Glomerular visceral epithelial cell (primary cell): ENCODE data around the gene ABI3BP.
"Not testable (repeated sequence)": the region's sequence is repeated elsewhere in the genome, so short reads cannot be mapped to it uniquely, and the experiment has no call there.

Experiments used
- DNase-seq: peaks from one replicate; pipeline ENCODE4 v3.0.0-alpha.2; 2016; ENCODE audit errors: extremely low spot score

ABI3BP gene

DNA sequence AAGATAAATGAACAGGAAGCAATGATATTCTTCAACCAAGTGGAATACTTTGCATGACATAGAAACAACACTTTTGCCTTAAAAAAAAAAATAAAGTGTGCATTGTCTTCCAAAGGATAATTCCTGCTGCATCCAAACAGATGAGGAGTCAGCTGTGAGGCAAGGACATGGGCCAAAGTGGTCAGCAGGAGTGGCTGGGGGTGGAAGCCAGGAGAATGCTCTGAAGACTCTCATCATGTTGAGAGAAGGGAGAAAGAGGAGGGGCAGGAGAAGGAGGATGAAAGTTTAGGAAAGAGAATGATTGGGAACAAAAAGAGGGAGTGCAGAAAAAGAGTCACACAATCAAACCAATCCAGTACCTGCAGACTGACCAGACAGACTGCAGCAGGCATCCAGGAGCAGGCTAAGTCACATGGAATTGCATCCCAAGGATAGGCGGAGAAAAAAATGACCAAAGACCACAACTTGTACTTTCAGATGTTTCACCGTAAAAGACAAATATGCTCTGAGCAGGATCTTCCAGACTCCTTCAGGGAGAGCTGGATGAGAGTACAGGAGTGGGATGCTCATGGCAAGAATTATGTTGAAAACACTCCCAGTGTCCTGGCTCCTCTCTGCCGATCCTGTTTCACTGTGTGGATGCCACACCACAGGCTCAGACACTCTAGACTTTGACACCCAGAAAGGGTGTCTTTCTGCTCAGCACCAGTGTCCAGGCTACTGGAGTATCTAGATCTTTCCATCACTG, 11.9 kb downstream of the ABI3BP start:
- no peak for DNase-seq

DNA sequence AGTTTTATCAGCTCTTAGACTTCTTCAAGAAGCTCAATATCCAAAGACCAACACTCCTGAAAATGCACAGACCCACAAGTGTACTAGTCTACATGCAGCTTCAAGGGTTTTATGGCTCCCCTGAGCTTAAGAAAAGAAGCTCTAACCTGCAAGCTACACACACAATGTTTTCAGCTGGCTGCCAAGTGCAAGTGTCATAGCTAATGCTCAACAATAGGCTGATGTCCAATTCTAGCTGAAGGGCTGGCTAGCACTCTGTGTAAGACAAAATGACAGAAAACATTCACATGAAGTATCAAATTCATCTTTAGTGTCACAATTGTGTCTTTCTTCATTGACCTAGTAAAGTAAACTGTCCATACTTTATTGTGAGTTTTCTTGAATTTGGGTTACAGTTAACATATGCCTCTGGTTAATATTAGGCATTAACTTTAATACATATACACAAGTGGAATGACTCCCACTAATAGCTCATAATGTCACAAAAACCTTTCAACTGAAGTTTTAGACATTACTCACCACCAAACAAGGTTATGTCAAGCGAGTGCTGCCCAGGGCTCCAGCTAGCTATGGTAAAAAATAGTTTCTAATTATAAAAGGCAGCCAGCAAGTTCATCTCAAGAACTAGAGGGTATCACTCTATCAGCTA, 15.1 kb downstream of the ABI3BP start:
- DNase-seq = no peak

DNA sequence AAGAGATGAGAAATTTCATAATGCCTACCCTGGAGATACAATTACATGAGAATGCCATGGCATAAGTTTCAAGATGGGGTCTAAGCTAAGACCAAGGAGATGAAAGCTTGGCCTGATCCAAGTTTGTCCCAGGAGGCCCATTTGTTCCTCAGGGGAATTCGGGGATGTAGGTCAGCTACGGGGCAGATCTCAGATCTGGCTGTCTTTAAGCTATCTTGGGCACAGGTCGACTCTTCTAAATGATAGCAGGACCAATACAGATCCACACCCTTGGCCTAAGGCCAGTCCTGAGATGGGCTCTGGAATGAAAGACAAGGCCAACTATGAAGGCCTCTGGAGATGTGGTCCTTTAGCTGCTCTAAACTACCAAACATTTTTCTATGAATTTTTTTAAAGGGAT, 16.6 kb downstream of the ABI3BP start:
- no peak for DNase-seq

DNA sequence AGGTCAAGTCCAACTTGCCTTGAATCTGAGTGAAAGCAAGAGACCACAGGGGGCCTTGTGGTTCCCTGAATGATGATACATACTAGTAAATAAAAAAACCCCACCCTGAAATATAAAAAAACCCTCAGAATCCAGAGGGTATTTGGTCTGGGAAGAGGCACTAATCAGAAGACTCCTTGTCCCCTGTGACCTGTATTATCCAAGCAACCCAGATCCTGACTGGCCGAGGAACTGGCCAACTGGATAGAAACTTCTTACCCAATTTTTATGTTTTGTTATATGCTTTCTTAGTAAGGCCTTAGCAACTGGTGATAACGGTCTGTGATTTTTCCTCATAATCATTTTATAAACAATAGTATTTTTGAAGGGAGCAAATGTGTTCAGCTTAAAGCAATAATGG, 17.5 kb downstream of the ABI3BP start:
- DNase-seq = no peak

DNA sequence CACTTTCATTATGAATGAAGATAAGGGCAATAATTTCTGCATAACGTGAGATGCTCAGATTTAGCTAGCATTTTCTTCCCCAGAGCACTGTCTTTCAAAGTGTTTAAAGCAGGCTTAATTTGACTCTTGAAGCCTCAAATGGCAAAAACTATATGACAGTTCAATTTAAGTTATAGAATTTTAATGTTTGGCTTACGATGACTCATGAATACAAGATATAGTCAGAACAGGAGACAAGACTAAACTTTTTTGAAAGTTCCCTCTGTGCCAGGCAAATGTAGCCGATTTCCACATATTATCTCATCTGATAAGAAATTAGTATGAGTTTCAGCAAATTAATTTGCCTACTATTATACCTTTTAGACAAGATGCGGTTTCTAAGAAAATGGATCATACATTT, 19.6 kb downstream of the ABI3BP start:
- no peak for DNase-seq

DNA sequence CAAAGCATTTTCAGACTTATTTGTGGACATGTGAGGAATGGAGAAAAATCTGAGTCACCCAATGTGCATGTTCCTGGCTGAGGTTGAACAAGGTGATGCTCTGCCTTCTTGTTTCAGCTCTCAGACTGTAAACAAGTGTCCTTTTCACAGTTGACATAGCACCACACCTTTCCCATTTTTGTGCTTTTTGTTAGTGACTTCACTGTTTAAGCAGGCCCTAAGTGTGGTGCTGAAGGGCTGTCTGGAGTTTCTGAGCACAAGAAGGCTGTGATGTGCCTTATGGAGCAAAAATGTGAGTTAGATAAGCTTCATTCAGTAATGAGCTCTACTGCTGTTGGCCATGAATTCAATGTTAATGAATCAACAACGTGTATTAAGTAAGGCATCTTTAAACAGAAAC, 20.4 kb downstream of the ABI3BP start:
- DNase-seq = no peak

DNA sequence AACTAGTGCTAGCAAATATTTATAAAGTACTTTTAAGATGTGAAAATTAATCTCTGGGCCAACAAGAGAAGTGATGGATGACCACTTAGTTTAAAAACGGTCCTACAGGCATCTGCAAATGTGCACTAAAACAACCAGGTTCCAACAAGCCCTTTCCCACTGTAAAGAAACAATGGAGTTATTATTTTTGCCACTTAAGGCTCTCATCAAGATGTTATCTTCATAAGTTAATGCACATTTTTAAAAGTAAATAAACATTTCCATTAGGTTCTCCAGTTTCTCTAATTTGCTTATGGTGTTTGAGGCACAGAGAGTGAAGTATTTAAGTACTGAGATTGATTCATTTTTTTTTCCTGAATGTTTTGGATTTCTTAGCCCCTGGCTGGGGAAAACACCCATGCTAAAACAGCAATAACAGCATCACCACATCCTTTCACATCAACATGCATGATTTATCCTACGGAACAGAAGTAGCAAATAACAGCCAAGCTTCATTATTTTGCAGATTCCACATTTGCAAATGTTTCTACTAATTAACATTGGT, 20.8 kb downstream of the ABI3BP start:
- DNase-seq = no peak

DNA sequence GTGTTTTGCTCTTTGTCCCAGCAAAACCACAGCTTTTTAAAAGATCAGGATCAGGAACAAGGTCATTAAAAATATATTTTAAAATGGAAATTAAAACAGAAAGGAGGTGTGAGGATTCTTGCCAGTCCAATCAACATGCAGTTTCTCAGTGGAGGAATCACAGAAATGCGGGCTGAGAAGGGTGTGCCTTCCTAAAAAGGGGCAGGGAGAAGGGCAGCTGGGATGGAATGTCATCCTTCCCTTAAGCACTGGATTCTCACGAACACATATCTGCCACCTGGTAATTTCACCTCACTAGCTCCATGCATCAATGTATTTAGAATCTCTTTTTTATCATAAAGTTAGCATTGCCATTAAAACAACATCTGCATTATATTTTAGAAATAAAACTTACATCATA, 21.4 kb downstream of the ABI3BP start:
- no peak for DNase-seq

DNA sequence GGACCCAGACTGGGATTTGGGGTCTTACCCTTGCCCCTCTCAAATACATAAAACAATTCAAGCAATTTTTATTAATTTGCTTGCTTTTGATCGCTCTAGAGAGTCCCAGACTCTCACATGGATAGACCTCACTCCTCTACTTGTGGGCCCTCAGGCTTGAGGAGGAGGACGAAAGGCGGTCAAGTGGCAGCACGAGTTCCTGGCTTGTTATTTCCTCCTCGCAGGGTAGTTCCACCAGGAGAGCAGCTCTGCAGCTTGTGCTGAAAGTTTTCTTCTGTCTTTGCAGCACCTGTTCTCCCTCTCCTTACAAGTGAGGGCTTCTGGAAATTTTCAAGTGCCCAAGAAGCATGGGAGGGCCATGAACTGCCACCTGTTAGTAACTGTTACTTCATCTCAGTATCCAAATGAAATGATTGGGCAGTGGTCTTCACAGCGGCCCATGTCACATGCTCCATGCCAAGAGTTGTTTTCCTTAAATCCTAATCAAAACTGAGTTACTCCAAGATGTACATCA, 22.7 kb downstream of the ABI3BP start:
- no peak for DNase-seq

DNA sequence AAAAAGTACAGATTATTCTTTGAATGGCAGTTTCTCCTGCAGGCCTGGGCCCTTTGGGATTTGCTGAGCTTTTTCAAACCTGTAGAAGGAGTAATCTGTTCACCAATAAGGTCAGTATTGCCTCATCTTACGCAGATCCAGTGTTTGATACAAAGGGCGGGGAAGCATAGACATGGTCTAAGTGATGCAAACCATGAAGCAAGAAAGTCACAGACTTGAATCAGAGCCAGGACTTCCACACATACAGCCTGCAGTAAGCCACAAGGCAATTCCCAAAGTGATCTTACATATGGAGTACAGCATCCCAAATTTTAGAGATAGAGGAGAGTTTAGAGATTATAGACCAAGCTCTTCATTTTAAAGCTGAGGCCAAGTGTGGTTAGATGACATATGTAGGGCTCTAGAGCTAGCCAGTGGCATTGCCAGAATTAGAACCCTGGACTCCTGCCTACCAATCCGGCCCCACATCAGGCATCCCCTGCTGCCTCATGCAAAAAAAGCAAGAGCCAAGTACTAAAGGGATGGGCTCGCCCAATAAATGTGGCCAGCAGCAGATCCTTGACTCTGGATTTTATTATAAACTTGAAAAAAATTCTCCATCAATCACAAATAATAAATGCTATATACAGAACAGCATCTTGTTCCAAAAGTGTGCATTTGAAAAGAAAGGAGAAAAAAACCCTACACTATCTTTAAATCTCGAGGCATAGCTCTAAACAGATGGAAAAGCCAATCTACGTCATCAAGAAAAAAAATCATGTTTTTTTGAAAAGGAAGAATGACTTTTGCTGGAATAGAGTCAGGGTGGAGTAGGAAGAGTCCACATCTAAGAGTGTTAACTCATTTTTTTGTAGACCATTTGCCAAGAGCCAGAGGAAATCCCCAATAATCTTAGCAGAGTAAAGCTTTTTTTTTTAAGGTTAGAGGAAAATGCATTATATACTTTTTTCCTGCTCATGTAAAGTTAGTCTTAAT, 24.0 kb downstream of the ABI3BP start:
- DNase-seq = no peak

DNA sequence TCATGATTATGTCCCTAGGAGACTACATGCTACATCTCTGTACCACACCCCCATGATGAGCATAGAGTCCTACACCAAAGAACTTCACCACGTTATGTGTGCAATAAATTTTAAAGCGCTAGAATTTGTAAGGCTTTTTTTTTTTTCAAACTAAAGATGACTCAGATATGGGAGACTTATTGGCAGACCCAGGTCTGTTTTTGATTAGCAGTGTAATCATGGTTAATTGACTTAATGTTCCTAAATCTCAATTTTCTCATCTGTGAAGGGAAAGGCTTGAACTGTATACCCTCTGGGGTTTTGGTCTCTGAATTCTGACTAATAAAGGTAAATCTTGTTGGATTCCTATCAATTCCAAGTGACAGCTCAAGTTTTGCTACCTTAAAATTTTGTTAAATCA, 26.4 kb downstream of the ABI3BP start:
- DNase-seq = no peak

DNA sequence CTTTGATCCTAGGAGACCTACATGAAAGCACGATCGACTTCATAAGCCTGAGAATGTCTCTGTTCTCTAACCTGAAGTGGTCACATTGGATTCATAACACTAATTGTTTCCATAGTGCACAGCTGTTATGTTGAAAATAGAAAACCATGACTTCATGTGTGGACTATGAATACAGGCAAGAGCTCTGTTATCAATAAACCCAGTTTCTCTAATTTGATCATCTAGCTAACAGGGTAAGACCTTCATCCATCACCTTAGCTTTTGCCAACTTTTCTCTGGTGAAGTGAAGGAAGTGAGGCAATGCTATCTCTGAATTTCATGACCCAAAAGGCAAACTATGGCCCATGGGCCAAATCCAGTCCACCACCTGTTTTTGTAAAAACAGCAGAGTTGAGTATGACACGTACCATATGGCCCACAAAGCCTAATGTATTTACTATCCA, 27.2 kb downstream of the ABI3BP start:
- DNase-seq = no peak

DNA sequence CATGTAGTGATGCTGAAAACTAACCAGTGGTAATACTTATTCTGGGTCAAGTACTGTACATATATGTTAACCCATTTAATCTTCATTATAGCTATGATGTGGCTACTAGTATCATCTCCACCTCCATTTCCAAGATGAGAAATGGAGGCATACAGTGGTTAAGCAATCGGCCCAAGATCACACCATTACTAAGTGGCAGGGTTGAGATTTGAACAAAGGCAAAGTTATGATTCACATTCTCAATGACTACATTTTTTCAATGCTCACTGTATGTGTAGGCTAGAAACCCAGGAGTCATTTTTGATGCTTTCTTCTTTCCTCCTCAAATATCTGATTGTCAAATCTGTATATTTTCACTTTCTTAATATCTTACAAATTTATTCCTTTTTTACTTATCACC, 30.2 kb downstream of the ABI3BP start:
- no peak for DNase-seq

DNA sequence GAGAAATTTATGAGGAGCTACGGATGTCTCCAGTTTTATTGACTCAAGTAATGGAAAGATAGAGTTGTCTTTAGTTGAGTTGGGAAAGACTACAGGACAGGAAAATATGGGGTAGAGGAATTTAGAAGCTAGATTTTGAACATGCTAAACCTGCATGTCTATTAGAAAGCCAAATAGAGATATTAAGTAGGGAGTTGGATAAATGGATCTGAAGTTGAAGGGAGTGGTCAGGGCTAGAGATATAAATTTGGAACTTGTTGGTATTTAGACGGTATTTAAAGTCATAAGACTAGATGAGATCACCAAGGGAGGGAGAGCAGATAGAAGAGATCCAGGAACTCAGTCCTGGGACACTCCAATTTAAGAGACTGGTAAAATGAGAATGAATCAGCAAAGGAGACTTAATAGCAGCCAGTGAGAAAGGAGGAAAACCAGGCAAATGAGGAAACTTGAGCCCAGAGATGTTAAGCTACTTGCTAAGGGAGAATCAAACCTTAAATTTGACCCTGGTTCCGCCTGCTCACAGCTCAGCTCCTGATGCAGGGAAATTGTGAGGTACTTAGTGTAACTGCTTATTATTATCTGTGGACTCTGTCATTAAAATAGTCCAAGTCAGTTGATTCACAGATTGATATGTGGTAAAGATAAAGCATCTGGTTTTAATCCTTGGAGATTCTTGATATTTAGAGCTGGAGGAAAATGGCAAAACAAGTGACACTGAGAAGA, 35.8 kb downstream of the ABI3BP start:
- DNase-seq = no peak

DNA sequence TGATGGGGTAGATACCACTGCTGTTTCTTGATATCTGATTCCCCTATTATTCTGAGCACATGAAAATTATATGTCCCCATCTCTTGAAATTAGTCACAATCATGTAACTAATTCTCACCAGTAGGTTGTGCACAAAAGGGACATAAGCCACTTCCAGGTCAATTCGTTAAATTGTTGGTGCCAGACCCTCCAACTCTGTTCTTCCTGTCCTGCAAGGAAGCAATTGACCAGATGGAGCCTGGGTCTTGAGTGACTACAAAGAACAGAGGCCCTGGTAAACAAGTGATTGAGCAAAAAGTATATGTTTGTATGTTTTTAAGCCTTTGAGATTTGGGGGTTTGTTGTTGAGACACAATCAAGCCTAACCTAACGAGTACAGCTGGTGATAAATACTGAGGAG, 36.9 kb downstream of the ABI3BP start:
- no peak for DNase-seq

DNA sequence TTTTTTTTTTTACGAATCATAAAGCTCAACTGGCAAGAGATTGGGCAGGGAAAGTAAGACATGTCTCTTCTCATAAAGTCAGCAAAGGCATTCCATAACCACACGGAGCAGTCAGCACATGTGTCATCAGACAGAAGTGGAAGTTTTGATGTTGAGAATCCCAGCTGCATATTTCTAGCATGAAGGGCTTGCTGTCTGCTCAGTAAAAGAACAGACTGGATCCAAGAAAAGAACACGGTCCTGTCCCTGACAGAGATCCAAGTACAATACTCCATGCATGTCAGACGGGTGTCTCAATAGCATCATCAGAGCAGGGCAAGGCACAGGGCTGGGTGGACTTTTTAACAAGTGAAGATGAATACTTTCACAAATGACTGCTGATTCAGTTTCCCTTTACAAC, 38.2 kb downstream of the ABI3BP start:
- DNase-seq = peak; percentile 69

DNA sequence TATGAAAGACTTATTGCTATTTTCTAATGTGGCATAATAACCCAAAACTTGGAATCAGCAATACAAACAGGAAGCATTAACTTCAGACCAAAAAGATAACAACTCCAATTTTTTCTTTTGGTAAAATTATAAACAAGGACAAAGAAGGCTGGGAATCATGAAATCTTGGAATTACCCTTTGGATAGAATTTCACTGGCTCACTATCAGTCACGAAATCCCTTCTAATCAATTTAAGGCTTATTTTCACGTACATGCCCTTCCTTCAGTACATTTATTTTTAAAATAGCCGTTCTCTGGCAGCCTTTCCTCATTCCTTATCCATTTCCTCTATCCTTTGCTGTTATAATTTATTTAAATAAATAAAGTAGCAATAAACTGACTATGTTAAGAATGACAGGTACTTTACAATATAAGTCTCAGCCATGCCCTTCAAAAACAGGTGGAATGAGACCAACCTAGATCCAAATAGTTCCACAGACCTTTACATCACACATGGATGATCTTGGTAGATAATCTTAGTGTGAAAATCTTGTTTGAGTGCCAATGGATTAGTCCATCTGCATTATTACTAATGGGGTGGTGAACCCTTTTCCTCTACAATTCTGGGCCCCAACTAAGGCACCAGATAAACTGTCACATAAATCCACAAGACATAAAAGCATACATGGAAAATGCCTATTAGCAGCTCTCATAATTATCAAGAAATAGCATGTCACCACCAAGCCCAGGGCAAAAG, 38.9 kb downstream of the ABI3BP start:
- no peak for DNase-seq

DNA sequence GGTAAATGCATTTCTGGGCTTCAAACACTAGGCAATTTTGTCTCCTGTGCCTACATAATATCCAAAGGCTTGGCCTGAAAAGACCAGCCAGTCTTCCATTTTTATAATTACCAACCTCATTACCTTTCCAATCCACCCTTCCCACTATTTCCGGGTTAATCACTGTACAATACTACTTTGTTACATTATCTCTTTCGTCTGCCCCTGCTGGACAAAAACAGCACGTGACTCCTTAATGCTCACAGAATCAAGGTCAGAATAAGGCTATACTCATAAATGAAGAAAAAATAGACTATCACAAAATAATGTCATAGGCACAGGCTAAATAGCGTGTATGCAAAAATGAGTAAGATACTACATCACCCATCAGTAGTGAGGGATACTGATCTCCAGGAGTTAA, 40.1 kb downstream of the ABI3BP start:
- no peak for DNase-seq

DNA sequence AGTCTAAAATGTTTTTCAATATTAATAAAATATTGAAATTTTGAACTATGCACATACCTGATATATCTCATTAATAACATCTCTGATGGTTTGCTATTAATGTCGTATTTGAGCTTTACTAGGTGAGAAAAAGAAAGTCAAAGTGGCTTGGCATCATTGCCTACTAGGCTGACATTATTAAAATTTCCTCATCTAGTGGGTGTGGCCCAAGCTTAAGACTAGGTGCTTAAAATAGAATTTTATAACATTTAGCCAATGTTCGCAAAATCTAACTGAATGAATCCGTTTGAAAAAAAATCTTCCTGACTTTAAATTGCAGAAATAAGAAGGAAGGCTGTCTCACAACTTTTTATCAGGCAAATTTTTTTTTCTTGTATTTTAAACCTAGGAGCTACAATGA, 46.1 kb downstream of the ABI3BP start:
- DNase-seq = no peak

DNA sequence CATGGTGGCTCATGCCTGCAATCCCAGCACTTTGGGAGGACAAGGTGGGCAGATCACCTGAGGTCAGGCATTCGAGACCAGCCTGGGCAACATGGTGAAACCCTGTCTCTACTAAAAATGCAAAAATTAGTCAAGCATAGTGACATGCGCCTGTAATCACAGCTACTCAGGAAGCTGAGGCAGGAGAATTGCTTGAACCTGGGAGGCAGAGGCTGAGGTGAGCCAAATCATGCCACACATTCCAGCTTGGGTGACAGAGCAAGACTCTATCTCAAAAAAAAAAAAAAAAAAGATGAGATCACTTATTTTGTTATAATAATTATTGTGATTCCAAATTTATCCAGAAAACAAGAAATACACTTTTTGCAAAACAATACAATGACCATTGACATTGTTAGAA, 47.1 kb downstream of the ABI3BP start:
- DNase-seq = not testable (repeated sequence)

DNA sequence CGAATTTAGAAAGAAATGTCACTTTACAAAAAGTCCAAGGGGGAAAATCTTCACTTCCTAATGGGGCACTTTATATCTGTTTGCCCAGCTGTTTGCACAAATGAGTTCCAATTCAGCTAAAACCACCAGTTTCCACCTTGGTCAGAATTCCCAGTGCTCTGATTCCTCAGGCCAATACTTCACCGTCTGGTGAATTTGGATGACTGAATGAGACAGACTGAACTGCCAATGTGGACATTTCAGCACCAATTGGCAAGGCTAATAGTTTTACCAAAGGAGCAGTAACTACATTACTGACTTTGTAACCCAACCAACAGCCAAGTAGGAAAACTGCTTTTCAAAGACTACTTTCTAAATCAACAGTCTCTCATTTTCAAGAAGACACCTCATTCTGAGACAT, 51.8 kb downstream of the ABI3BP start:
- DNase-seq = no peak
